Activated CD4-positive, alpha-beta T cell treated with anti-CD3 and anti-CD28 coated beads, Interleukin-2, amount 50 U/mL, for 48 hours (primary cell): ENCODE measurements around the gene EGLN2.
"Not testable (repeated sequence)": the region's sequence is repeated elsewhere in the genome, so short reads cannot be mapped to it uniquely, and the experiment has no call there.

Experiments
- DNase-seq, 2 experiments: peaks; one replicate each; pipeline ENCODE4 v3.0.0-alpha.2; 2020

Gene EGLN2

DNA sequence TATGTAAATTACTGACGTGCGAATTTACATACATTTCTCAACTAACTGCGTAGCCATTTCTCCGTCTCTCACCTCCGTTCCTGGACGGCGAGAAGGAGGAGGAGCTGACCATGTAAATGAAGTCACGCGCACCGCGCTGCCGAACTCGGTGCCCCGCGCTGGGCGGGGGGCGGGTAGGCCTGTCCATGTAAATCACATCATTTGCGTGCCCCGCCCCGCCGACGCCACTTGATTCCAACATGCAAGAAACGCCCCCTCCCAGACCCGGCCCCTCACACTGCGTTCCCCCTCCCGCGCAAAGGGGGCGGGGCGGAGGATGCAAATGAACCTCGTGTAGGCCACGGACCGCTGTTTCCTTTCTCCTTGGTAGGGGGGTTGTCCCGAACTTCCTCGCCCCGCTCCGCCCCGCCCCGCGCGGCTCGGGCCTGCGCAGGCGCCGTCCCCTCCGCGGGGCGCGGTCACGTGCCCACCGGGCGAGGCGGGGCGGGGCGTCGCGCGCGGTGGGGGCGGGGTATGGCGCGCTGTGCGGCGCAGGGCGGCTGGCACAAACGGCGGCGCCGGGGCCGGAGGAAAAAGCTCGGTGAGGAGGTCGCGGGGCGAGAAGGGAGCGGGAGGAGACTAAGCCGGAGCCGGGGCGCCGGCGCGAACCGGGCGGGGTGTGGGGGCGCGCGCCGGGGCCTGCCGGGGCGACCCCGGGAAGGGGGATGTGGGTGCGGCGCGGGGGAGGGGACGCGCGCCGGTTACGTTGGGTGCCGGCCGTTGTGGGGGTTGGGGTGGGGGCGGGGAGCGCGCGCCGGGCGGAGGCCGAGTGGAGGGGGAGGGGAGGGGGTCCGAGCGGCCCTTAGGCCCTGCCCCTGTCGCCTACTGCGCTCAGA, at the start of gene EGLN2:
EGLN2 (plus strand) TSS at position 509 of the 875 bp plus-strand sequence. CDS start 1,382 bp downstream, outside the sequence.
- DNase-seq: peak; percentile 100

DNA sequence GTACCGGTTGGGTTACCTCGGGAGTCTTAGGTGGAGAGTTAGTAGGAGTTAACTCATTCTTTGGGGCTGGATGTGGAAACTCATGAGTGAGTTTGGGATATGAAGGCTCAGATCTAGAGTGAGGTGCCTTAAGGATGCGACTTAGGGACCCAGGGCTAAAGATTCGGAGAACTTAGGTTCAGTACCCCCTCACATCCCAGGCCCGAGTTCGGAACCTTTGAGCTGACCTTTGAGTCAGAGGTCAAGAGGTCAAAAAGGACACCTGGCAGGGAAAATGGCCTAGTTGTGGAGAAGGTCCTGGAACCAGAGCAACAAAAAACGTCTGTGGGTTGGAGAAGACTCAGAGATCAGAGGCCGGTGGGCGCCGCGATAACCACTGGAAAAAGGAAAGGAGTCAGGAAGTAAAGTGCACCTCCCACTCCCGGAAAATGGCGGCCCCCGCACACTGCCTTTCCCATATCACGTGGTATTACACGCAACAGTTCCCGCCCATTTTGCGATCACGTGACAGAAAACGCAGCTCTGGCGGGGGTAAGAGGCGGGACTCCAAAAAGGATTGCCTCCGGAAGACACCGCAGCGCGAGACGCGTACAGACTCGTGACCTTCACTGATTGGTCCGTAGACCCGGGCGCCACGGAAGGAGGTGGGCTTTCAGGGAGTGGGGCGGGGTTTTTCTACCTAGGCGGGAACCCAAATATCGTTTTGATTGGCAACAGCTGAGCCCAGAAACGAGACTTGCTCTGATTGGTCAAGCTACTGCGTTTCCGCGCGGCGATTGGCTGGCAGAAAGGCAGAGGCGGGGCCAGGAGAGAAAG, 48.7 kb upstream of the EGLN2 start, which contains the start of gene ACTMAP:
ACTMAP (minus strand) TSS at position 420 of the 816 bp plus-strand sequence. CDS start 674 bp downstream, outside the sequence.
- peak; percentile 99 to 100 for DNase-seq

DNA sequence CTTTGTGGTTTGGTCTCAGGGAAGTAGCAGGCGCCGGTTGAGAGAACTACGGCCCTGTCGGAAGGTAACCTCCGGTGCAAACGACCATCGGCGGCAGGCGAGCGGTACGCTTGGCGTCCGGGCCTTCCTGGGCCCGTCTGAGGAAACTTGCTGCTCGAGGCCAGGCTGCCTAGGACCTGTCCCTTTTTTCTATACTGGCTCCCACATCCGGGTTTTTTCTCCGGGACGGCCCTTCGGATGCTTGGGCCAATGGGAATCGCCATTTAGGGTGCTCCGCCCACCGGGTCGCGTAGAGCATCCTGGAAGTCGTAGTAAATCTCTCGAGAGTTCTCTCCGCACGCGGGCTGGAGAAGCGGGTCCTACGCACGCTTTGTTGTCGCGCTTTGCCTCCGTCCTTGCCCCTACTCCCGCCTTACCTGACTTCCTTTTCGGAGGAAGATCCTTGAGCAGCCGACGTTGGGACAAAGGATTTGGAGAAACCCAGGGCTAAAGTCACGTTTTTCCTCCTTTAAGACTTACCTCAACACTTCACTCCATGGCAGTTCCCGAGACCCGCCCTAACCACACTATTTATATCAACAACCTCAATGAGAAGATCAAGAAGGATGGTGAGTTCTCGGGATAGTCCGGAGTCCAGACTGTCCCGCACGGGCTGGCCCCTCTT, 48.0 kb upstream of the EGLN2 start, which contains the start of gene SNRPA:
SNRPA (plus strand) TSS at position 330 of the 664 bp plus-strand sequence; CDS start at position 536, 206 bp downstream.
- peak; percentile 97 to 98 for DNase-seq

DNA sequence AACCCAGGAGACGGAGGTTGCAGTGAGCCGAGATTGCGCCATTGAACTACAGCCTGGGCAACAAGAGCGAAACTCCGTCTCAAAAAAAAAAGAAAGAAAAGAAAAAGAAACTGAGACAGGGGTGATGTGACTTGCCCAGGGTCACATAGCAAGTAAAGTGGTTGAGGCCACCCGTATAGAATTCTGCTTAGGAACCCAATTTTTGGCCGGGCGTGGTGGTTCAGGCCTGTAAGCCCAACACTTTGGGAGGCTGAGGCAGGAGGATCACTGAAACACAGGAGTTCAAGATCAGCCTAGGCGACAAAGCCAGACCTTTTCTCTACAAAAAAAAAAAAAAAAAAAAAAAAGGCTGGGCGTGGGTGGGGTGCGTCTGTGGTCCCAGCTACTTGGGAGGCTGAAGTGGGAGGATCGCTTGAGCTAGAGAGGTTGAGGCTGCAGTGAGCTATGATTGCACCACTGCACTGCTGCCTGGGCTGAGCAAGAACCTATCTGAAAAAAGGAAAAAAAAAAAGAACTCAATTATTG, 46.7 kb upstream of the EGLN2 start:
- DNase-seq: peak in 1 of 2 experiments; percentile 49

DNA sequence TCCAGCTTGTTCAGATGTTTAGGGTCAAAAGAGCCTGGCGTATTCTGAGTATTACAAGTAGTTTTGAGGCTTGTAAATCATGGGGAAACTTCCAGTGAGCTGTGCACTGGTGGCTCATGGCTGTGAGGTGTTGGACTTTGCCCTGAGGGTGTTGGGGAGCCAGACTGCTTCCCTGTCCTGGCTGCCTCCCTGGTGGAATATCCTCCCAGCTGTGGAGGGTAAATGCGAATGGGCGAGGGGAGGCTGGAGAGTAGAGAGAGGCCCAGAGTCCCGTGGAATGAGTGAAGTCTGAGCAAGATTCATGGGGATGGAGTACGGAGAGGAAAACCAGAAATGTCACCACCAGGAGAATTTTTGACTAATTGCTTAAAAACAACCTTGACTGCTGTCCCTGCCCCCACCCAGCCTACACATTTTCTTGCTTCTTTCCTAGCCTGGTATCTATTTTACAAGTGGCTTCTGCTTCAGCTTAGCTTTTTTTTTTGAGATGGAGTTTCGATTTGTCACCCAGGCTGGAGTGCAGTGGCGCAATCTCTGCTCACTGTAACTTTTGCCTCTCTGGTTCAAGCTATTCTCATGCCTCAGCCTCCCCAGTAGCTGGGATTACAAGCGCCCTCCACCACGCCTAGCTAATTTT, 44.3 kb upstream of the EGLN2 start:
- peak; percentile 80 to 87 for DNase-seq

DNA sequence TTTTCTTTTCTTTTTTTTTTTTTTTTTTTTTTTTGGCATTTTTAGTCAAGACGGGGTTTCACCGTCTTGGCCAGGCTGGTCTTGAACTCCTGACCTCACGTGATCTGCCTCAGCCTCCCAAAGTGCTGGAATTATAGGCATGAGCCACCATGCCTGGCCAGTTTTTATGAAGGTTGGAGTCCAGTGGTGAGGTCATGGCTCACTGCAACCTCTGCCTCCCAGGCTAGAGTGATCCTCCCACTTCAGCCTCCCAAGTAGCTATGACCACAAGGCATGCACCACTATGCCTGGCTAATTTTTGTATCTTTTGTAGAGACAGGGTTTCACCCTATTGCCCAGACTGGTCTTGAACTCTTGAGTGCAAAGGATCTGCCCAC, 43.8 kb upstream of the EGLN2 start:
- no peak for DNase-seq

DNA sequence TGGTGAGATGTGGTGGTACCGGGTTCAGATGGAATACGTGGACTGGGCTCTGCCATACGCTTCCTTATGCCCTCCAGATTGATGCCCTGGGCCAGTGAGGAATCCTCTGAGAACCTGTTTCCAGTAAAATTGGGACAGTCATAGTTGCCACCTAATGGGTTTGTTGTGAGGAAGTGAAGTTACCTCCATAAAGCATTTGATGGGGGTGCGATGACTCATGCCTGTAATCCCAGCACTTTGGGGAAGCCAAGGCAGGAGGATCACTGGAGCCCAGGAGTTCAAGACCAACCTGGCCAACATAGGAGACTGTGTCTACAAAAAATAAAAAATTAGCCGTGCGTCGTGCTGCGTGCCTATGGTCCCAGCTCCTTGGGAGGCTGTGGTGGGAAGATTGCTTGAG, 43.2 kb upstream of the EGLN2 start:
- DNase-seq: no peak

DNA sequence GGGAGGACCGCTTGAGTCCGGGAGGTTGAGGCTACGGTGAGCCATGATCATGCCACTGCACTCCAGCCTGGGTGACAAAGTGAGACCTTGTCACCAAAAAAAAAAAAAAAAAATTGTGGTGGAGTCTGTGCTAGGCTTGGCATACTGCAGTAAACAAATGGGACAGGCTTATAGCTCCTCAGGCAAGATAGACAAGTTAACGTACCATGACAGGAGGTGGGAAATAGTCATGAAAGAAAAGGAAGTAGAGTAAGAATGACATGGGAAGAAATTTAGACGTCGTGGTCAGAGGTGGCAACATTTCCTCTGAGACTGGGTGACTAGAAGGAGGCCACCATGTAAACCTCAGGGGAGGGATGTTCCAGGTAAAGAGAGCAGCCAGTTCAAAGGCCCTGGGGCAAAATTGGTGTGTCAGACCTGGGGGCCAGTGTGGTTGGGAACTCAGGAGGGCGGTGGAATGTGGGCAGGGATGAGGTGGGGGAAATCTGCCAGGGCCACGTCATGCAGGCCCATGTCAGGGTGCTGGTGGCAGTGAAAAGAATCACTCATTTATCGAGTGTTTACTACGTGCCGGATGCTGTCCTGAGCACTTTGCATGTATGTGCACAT, 42.4 kb upstream of the EGLN2 start:
- peak; percentile 69 to 76 for DNase-seq

DNA sequence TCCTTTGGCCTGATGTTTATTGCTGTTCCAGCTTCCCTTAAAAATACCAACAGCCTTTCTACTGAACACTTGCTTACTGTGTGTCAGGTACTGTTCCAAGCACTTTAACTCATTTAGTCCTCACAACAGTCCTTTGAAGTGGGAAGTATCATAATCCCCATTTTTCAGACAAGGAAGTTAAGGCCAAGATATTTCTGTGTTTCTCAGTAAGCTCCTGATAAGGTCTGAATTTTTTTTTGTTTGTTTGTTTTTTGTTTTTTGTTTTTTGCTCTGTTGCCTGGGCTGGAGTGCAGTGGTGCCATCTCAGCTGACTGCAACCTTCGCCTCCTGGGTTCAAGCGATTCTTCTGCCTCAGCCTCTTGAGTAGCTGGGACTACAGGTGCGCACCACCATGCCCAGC, 40.5 kb upstream of the EGLN2 start:
- no peak for DNase-seq

DNA sequence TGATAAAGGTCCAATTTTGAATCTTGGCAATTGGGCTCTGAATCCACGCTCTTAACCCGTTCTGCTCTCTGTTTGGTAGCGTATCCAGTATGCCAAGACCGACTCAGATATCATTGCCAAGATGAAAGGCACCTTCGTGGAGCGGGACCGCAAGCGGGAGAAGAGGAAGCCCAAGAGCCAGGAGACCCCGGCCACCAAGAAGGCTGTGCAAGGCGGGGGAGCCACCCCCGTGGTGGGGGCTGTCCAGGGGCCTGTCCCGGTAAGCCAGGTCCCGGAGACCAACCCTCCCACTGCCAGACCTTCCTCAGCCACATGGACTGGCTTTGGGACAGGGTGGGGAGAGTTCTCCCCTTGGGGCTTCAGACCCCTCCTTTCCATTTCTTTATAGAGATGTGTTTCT, 39.6 kb upstream of the EGLN2 start:
- DNase-seq: no peak

DNA sequence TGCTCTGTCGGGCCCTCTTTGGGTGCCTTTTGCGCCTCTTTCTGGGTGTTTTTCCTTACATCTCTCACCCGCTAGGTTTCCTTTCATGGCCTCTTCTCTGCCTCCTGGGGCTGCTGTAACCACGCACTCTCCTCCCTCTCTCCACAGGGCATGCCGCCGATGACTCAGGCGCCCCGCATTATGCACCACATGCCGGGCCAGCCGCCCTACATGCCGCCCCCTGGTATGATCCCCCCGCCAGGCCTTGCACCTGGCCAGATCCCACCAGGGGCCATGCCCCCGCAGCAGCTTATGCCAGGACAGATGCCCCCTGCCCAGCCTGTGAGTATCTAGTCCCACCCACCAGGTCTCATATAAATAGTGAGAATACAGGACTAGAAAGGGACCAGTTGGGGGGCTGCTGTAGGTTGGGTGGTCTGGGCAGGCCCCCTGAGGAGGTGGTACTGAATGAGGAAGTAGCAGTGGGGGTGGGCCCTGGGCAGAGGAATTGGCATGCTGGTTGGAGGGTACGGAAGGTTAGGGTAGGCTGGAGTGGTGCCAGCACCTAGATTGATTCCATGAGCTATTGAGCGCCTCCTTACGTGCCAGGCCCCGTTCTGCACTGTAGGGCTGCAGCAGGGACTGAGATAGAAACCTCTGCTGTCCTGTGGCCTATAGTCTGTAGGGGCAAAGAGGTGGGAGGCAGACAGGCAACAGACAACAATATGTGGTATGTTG, 36.1 kb upstream of the EGLN2 start:
- DNase-seq: no peak

DNA sequence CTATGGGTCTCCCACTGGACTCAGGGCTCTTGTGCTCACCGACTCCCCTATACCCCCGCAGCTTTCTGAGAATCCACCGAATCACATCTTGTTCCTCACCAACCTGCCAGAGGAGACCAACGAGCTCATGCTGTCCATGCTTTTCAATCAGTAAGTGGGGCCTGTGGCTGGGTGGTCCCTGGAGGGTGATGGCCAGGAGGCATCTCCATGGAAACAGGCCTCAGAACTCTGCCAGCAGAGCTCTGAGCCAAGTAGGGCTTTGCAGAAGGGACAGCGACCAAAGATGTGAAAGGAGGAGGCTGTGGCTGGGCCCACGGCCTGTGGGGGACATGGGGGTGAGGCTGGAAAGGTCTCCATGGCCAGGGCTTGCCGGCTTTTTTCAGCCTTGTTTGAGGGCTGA, 35.5 kb upstream of the EGLN2 start:
- DNase-seq: no peak

DNA sequence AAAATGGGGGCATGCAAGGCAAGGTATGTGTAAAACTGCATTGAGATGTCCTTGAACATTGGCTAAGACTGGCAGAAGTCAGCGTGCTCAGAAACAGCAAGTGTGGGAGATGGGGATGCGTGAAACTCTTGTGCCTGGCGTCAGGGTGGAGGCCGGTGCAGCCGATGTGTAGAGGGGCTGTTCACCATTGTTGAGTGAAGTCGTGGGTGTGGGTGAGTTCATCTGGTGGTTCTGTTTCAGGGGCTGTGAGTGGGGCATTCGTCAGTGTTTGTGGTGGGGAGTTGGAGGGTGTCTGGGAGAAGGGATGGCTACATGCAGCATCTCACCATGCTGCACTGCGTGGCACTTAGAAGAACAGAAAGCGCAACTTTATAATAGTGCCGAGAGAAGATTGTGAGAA, 35.0 kb upstream of the EGLN2 start:
- DNase-seq: no peak

DNA sequence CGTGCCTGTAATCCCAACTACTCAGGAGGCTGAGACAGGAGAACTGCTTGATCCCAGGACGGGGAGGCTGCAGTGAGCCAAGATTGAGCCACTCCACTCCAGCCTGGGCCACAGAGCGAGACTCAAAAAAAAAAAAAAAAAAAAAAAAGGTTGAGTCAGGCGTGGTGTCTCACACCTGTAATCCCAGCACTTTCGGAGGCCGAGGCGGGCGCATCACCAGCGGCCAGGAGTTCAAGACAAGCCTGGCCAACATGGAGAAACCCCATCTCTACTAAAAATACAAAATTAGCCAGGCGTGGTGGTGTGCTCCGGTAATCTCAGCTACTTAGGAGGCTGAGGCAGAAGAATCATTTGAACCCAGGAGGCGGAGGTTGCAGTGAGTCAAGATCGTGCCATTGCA, 32.6 kb upstream of the EGLN2 start:
- not testable (repeated sequence) for DNase-seq

DNA sequence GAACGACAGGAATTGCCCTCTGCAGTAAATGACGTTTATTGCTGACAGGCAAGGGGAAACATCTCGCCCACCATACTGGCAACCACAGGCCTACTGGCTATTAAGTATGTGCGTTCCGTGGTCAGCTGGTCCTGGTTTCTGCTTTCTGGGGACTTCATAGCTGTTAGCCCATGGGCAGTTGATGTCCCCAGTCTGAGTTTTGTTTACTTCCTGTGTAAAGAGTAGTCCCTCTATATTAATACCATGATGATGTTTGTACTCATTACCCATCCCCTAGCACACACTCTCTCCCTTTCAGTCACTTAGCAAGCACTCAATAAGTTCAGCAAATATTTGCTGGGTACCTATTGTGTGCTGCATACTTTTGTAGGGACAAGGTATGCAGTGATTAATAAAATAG, 30.1 kb upstream of the EGLN2 start:
- DNase-seq: no peak

DNA sequence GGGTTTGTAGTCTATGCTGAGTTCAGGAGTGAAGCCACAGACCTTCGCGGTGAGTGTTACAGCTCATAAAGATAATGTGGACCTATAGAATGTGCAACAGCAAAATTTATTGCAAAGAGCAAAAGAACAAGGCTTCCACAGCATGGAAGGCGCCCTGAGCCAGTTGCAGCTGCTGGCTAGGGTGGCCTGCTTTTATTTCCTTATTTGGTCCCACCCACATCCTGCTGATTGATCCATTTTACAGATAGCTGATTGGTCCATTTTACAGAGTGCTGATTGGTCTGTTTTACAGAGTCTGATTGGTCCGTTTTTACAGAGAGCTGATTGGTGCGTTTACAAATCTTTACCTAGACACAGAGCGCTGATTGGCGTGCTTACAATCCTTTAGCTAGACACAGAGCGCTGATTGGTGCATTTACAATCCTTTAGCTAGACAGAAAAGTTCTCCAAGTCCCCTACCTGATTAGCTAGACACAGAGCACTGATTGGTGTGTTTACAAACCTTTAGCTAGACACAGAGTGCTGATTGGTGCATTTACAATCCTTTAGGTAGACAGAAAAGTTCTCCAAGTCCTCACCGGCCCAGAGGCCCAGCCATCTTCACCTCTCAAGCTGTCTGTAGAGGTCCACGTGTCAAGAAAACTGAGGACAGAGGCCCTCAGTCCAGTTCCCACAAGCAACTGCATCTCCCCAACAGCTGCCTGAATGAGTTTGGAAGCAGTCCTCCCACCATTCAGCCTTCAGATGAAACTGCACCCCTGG, 27.7 kb upstream of the EGLN2 start:
- DNase-seq: not testable (repeated sequence)

DNA sequence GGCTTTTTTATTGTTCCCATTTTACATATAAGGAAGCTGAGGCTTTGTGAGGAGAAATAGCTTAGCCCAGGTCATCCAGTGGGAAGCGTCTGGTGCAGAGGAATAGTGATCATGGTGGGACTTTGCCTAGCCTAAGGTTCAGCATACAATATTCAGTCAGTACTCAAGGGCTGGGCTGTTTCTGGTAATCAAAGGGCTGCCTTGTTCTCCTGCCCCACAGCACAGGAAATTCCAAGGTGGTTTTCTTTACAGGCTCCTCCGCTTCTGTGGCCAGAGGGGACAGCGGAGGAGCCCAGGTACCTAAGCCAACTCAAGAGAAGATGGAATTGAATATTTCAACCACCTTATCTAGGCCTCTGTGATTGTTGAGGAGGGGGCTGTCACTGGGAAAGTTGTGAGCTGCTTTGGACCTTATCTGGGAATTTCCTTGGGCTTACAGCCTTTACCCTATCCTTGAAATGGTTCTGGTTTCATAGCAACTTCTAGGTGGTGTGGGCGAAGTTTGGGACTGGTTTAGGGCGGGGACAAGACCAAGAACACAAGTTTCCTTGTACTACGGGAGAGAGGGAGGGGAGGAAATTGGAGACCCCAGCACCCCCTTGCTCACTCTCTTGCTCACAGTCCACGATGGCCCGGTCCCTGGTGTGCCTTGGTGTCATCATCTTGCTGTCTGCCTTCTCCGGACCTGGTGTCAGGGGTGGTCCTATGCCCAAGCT, 23.9 kb upstream of the EGLN2 start, which contains the start of gene MIA:
MIA (plus strand) TSS at position 606 of the 716 bp plus-strand sequence; CDS start at position 628, 22 bp downstream.
- no peak for DNase-seq

DNA sequence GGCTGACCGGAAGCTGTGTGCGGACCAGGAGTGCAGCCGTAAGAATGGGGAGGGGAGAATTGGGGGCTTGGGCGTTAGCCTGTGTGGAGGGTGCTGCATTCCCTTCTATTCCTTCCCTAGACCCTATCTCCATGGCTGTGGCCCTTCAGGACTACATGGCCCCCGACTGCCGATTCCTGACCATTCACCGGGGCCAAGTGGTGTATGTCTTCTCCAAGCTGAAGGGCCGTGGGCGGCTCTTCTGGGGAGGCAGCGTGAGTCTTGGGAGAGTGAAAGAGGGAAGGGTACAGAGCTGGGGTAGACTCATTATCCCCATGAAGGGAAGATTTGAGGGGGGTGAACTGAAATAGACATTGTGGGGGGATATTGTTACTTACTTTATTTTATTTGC, 23.4 kb upstream of the EGLN2 start:
- no peak for DNase-seq

DNA sequence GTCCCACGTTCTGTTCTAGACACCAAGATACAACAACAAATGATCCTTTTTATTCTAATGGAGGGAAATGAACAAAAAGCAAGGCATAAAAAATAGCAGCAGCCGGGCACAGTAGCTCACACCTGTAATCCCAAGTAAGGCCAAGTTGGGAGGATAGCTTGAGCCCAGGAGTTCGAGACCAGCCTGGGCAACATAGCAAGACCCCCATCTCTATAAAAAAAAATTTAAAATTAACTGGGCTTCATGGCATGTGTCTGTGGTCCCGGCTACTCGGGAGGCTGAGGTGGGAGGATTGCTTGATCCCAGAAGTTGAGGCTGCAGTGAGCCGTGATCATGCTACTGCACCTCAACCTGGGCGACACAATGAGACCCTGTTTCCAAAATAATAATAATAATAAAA, 22.6 kb upstream of the EGLN2 start:
- DNase-seq: no peak
